Fibroblast of skin of left quadriceps (primary cell): Measurements from ENCODE around the gene SMIM8.

Experiments
- DNase-seq, 2 experiments: peaks; one replicate each; pipeline ENCODE4 v3.0.0-alpha.2; 2013; ENCODE audit warnings: low read depth in 2 of 2

Gene SMIM8

GRCh38 chr6:87334683-87335082 is 12.3 kb downstream of the SMIM8 start:
- no peak for DNase-seq

DNA sequence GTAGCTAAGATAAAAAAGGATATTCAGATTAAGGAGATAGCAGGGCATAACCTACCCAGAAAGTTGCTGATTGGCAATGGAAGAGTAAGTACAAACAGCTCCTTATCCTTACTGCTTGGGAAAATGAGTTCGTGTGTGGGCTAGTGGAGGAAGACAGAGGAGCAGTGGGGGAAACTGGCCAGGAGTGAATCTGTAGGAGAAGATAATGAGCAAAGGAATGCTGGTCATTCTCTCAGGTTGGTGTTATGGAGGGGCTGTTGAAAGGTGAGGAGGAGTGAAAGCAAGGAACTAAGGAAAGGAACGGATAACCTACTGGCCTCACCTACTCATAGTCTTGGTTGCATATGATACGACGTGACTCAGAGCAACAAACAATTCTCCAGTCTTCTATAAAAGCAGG is 14.0 kb downstream of the SMIM8 start:
- DNase-seq, result no peak

DNA sequence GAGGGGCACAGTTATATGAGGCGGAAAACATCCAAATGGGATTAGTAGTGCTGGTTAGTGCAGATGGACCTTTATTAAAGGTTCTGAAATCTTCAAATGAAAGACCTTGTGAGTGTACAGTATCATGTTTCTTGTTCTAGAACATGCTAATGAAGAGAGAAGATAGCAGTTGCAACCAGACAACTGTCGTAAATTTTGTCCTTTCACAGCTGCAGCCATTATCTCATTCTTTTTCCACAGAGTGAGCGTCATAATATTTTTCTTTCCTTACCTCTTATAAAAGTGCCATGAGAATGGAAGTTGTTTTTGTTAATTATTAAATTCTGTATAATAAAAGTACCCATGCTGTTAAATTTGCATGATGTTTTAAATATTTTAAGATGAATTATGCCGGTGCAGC is 17.8 kb downstream of the SMIM8 start:
- no peak for DNase-seq

DNA sequence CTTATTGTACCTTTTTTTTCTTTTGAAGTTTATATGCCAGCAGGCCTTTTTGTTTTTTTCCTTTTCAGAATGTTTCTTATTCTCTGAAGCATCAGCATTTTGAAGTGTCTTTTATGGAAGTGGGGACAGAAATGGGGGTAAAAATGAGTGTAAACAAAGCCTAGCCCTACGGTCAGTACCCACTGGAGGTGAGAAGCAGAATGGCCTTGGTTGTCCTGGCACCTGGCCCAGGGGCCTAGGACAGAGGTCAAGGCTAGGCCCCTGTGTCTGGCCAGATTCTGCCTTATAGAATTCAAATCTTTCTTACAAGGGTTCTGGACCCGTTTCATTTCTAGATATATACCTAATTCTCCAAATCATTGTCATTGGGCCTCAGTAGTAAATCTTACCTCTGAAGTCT is 18.8 kb downstream of the SMIM8 start:
- DNase-seq, result no peak

GRCh38 chr6:87341899-87342298 is 19.5 kb downstream of the SMIM8 start:
- DNase-seq, result no peak

DNA sequence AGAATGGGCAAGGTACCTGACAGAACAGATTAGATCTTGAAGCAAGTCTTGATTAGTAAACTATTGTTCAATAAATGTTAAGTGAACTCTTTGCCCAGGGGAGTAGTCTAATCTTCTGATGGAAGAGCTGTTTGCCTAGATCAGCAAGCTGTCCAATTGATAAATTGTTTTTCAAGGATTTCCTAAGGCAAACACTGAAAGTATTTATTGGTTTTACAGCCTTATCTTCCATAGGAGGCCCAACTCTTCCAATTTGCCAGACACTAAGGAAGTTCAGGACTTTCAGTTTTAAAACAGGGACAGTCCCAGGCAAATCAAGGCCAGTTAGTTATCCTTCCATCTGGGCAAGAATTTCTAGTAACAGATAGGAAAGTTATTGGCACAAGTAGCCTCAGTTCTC is 20.4 kb downstream of the SMIM8 start:
- DNase-seq, result no peak

DNA sequence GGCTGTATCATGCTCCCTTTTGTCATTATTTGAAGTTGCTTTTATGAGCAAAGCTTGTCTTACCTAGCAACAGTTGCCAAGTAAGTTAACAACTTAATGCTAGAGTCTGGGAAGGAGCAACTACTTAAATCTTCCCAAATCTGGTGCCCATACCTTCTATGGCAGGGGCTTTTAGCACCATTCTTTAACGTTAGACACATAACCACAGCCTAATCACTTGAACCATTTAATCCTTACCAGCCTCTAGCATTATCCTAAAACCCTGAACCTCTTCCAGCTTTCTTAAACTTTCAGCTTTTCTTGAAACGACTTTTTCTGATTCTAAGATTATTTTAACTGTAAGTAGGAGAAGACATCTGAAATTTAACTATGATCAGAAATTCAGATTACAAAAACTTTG is 22.3 kb downstream of the SMIM8 start, which contains the start of gene C6orf163:
C6orf163 (plus strand) TSS at position 83 of the 400 bp plus-strand sequence; CDS start at position 370, 287 bp downstream.
- no peak for DNase-seq

DNA sequence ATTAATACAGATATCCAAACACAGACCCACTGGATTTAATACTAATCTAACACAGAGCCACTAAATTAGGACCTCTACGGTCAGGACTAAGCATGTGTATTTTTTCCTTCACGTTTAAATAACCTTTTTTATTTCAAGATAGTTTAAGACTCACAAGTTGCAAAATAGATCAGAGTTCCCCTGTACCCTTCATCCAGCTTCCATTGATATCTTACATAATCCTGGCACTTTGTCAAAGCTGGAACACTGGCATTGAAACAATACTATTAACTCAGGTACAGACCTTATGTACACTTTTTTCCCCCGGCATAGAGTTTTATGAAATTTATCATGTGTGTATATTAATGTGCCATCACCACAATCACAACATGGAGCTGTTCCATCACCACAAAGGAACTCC is 24.3 kb downstream of the SMIM8 start:
- no peak for DNase-seq

- no peak for DNase-seq
Observed at GRCh38 chr6:87349896-87350295, 27.5 kb downstream of the SMIM8 start.

- no peak for DNase-seq
Observed at GRCh38 chr6:87350516-87350915, 28.1 kb downstream of the SMIM8 start.

DNA sequence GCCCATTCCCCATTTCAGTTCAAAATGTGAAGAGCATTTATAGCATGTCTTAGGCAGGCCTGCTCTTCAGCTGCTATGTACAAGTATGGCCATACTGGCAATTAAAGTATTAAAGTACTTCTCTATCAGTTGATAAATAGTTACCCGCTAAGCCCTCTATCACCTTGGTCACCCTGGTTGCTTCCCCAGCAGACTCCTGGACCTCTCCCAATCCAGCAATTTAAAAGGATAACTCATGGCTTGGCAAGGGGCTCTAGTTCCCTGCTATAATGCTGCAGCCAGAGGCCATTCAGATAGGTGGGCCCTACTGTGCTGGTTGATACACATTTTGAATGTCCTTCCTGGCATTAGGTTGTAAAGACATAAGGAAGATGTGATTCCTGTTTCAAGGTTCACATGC is 29.2 kb downstream of the SMIM8 start:
- no peak for DNase-seq

- no peak for DNase-seq
Observed at GRCh38 chr6:87356181-87356580, 33.8 kb downstream of the SMIM8 start.

DNA sequence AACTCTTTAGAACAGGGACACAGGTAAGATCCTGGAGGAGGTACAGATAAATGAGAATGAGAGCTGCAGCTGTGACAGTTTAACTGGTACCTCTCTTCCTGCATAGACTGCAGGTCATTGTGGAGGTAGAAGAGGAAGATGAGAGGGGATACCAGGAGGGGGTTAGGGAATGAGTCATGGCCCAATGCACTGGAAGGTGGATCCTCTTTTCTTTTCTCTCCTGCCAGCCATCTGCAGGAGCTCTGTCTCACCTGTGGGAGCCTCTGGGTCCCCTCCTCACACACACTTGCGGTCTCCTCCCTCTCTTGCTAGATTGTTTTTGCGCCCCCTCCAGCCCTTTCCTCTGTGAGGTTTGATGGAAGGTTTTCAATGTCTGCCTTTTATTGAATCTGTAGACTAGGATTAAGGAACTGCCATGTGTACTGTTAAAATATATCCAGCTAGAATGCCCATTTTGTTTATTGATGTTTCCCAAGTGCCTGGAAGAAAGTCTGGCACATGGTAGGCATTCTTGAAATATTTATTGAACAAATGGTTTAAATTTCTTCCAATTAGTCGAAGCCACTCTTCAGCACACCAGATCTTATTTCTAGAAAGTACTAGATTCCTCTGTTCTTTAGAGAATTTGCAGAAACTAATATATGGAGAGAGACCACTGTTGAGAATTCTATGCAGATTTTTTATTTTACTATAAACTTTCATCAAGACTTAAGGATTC is 35.2 kb downstream of the SMIM8 start:
- DNase-seq, result no peak

DNA sequence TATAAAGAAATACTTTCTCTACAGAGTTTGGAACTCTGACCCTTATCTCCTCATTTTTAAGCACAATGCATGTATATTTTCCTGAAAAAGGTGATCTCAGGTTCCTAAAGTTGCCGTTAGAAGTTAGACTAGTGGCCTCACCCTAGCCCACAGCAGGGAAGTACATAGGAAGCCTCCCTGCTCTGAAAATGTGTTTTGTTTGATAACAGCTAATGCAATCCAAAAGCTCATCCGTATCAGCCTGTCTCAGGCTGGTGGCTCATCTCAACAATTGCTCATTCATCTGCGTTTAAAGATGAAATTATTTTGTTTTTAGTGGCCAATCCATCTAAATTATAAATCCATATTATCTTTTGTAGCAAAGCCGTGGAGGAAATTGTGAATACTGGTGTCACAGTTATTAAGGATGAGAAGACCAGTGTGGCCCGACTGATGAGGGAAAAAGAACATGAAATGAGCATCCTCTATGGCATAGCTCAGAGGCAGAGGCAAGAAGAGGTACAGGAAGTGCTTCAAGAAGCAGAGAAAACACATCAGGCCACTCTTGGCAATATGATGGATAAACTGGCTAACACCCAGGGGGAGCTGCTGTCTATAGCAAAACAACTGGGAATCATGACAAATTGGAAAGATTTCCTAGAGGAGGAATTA is 42.3 kb downstream of the SMIM8 start:
- no peak for DNase-seq

DNA sequence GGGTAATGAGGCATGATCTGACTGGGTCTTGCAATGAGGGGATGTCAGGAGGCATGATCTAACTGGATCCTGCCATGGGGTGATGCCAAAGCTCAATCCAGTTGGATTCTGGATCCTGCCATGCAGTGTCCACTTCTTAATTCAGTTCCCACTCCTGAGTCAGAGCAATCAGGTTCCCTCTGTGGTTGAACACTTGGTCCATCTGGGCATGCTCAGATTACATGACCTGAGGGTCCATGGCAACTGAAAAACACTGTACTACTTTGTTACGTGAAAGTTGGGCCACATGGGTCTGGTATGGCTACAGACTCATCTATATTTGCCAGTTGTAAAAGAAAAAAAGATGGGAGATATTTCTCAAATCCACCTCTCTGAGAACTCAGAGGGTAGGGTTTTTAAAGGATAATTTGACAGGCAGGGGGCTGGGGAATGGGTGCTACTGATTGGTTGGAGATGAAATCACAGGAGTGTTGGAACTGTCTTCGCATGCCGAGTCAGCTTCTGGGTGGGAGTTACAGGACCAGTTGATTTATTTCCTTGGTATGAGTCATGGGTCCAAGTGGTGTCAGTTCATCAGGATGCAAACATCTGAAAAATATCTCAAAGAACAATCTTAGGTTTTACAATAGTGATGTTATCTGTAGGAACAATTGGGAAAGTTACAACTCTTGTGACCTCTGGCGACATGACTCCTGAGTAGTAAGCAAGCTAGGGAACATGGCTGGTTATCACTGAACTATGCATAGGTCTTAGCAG is 43.9 kb downstream of the SMIM8 start:
- no peak for DNase-seq

GRCh38 chr6:87366899-87367298 is 44.5 kb downstream of the SMIM8 start:
- DNase-seq, result no peak

GRCh38 chr6:87373377-87373776 is 51.0 kb downstream of the SMIM8 start:
- no peak for DNase-seq

DNA sequence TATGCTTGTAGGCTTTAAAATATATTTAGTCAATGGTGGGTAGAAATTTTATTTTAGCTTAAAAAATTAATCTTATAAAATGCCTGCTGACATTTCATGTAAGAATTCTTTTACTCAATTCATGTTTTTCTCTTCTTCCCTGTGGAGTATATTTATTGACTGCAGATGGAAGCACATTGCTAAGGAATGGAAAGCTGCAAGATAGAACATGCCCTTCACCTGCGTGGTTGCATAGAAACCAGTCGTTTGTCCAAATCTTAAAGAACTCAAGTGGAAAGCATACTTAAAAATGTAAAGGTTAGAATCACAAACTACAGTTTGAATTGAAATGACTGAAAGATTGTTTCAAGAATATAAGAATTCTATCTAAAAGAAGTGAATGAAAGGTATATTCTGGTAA is 52.9 kb downstream of the SMIM8 start:
- no peak for DNase-seq

GRCh38 chr6:87376643-87377042 is 54.3 kb downstream of the SMIM8 start:
- no peak for DNase-seq

DNA sequence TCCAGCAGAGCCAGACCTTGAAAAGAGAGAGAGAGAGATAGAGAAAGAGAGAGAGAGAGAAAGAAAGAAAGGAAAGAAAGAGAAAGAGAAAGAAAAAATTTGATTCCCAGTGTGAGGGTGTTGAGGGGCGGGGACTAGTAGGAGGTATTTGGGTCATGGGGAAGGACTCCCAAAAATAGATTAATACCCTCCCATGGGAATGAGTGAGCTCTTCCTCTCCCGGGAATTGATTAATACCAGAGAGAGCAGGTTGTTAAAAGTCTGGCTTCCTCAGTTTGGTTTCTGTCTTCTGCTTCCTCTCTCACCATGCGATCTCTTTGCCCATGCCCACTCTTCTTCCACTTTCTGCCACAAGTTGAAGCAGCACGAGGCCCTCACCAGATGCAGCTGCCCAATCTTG is 56.6 kb downstream of the SMIM8 start:
- DNase-seq, result no peak

GRCh38 chr6:87382861-87383260 is 60.5 kb downstream of the SMIM8 start:
- DNase-seq, result no peak

DNA sequence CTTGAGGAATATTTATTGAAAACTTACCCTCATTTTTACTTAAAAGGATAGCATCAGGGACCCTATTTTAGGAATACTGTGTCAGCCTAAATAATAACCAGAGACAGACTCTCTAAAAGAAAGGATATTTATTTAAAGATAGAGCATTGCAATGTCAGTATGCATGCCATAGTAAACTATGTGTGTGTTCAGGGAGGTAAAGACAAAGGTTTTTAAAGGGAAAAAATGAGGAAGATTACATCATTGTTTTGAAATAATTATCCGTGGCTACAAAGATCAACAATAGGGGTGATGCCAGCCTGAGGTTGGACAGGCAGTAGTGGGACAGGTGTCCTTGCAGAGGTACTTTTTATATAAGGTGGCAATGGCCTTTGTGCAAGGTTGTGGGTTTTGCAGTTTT is 61.6 kb downstream of the SMIM8 start:
- no peak for DNase-seq

- no peak for DNase-seq
Observed at GRCh38 chr6:87384449-87384848, 62.1 kb downstream of the SMIM8 start.
